Measurements from ENCODE around the gene PUS7. TPM values are rescaled to one million over a fixed set of nuclear protein-coding genes. Genes with fewer than 3 reads are reported as not detected.

PUS7 gene
- total and polyA plus RNA-seq, 2 donors (not counting 3 experiments of a cell fraction or from before 2014, with no cell fraction given): 15.8 to 33.9 TPM

GRCh38 chr7:105559926-105560325 is 37.9 kb upstream of the PUS7 start:
- no peaks in the 10 kb centered on the region for H3K9me3 ChIP-seq (replicated peaks; ENCODE audit: control insufficient read depth, insufficient read depth, low read length)
- peaks cover 7 to 20% of the 10 kb centered on the region in 2 experiments for H3K36me3 ChIP-seq (ENCODE audit: control insufficient read depth in 2 of 2, extremely low read depth in 1 of 2, insufficient read depth in 2 of 2, low read length in 2 of 2)
- no peak overlapping the region for H3K4me2 ChIP-seq (ENCODE audit: insufficient read depth, low read length)
- TF ChIP-seq MYC (IDR thresholded peaks at IDR 0.05; ENCODE audit: low read depth, low read length): no peak
- FAIRE-seq: no peak
- ChIA-PET CTCF (no interaction called here), POLR2A (no interaction called here)
- dilution Hi-C loops (cut with MboI; ENCODE audit: extremely low pct_ligation_motif_present, low sequenced_read_pairs): no loop called here
- H3K9ac ChIP-seq (replicated peaks; ENCODE audit: extremely low read depth, insufficient read depth, low read length): no peak overlapping the region
- H3K27ac ChIP-seq (ENCODE audit: insufficient read depth, low read depth, low read length): no peak overlapping the region
- H2AFZ ChIP-seq (ENCODE audit: low read depth, low read length): no peak overlapping the region
- no peaks in the 10 kb centered on the region for H3K9me1 ChIP-seq (replicated peaks; ENCODE audit: control insufficient read depth, extremely low read depth, insufficient read depth, low read length)
- DNase-seq (ENCODE audit: low read depth, low spot score): no peak
- no peaks in the 10 kb centered on the region for H4K20me1 ChIP-seq (replicated peaks; ENCODE audit: control insufficient read depth, extremely low read depth, insufficient read depth, low read length)
- intact Hi-C loops (cut with micrococcal nuclease): no loop called here
- no peaks in the 10 kb centered on the region for H3K27me3 ChIP-seq (ENCODE audit: control insufficient read depth in 2 of 2, insufficient read depth in 2 of 2, low read length in 2 of 2)
- H3K4me1 ChIP-seq (ENCODE audit: control insufficient read depth, extremely low read depth, insufficient read depth, low read length): no peaks in the 10 kb centered on the region
- no TSS peak for BruUV-seq (replicated peaks)
- H3K79me2 ChIP-seq (ENCODE audit: control insufficient read depth, insufficient read depth, low read length): no peaks in the 10 kb centered on the region
- H3K4me3 ChIP-seq (replicated peaks in 1 of 3; ENCODE audit: insufficient read depth in 1 of 3, low read depth in 1 of 3, low read length in 3 of 3): no peak overlapping the region

GRCh38 chr7:105538339-105538738 is 16.3 kb upstream of the PUS7 start:
- BruUV-seq (replicated peaks): no TSS peak
- TF ChIP-seq JUN (IDR thresholded peaks at IDR 0.05; ENCODE audit: borderline replicate concordance, insufficient read depth, insufficient read length, low read depth): no peak
- no peak for TF ChIP-seq GATA2 (IDR thresholded peaks at IDR 0.05; ENCODE audit: insufficient read depth, insufficient read length, low read depth, low read length)
- no peak for TF ChIP-seq POLR2A (IDR thresholded peaks at IDR 0.05; ENCODE audit: low read depth, low read length)
- no peak for TF ChIP-seq MYC (IDR thresholded peaks at IDR 0.05; ENCODE audit: low read depth, low read length)
- no peak for TF ChIP-seq CTCF (IDR thresholded peaks at IDR 0.05; ENCODE audit: extremely low read depth in 1 of 2, insufficient read depth in 1 of 2, low read depth in 1 of 2, low read length in 2 of 2)
- H3K4me2 ChIP-seq (ENCODE audit: insufficient read depth, low read length): no peak overlapping the region
- peaks cover 16% of the 10 kb centered on the region for H3K79me2 ChIP-seq (ENCODE audit: control insufficient read depth, insufficient read depth, low read length)
- H3K27me3 ChIP-seq (ENCODE audit: control insufficient read depth in 2 of 2, insufficient read depth in 2 of 2, low read length in 2 of 2): no peaks in the 10 kb centered on the region
- H4K20me1 ChIP-seq (replicated peaks; ENCODE audit: control insufficient read depth, extremely low read depth, insufficient read depth, low read length): no peaks in the 10 kb centered on the region
- H3K4me3 ChIP-seq (replicated peaks in 1 of 3; ENCODE audit: insufficient read depth in 1 of 3, low read depth in 1 of 3, low read length in 3 of 3): no peak overlapping the region
- dilution Hi-C loops (cut with MboI; ENCODE audit: extremely low pct_ligation_motif_present, low sequenced_read_pairs): no loop called here
- POLR2A ChIA-PET: no interaction called here
- no peaks in the 10 kb centered on the region for H3K9me3 ChIP-seq (replicated peaks; ENCODE audit: control insufficient read depth, insufficient read depth, low read length)
- intact Hi-C loops (cut with micrococcal nuclease): no loop called here
- no peak overlapping the region for H2AFZ ChIP-seq (ENCODE audit: low read depth, low read length)
- DNase-seq (ENCODE audit: low read depth, low spot score): no peak
- H3K9ac ChIP-seq (replicated peaks; ENCODE audit: extremely low read depth, insufficient read depth, low read length): no peak overlapping the region
- no peak overlapping the region for H3K27ac ChIP-seq (ENCODE audit: insufficient read depth, low read depth, low read length)
- H3K4me1 ChIP-seq (ENCODE audit: control insufficient read depth, extremely low read depth, insufficient read depth, low read length): peaks cover 2% of the 10 kb centered on the region
- CTCF ChIA-PET: interaction anchor here (1.2 kb wide), 1 partner anchor 43 kb away, joined by 3 read pairs; the partner anchor contains the start of gene EFCAB10
- peaks cover 15 to 20% of the 10 kb centered on the region in 2 experiments for H3K36me3 ChIP-seq (ENCODE audit: control insufficient read depth in 2 of 2, extremely low read depth in 1 of 2, insufficient read depth in 2 of 2, low read length in 2 of 2)
- FAIRE-seq: no peak
- H3K9me1 ChIP-seq (replicated peaks; ENCODE audit: control insufficient read depth, extremely low read depth, insufficient read depth, low read length): no peaks in the 10 kb centered on the region

Data from endothelial cell of umbilical vein (primary cell).